ENCODE data around the gene HOXA10.

The HOXA10 gene

GRCh38 chr7:27175626-27176523 lies 1.8 kb upstream of the HOXA10 start:
- Histone ChIP-seq H2AFZ (ENCODE audit: low read depth, low read length) (no peak overlapping the region), H2BK15ac (ENCODE audit: low read depth, poor library complexity, severe bottlenecking) (no peak overlapping the region), H3K9me3 (ENCODE audit: control insufficient read depth, low read length) (no peaks in the 10 kb centered on the region), H3K23ac (ENCODE audit: low read length in 2 of 2) (no peak overlapping the region), H3K4me3 (ENCODE audit: insufficient read depth in 1 of 2, low read depth in 1 of 2, low read length in 2 of 2) (peak overlapping the region; percentile 61 to 92), H4K91ac (ENCODE audit: low read length) (no peak overlapping the region), H3K4ac (ENCODE audit: low read depth in 1 of 2, low read length in 2 of 2) (no peak overlapping the region), H2AK5ac (ENCODE audit: low read length, severe bottlenecking) (no peak overlapping the region), H3K9ac (ENCODE audit: low read length) (peak overlapping the region; percentile 90), H3K18ac (ENCODE audit: low read depth in 1 of 2, low read length in 2 of 2) (peak overlapping the region in 1 of 2 experiments; percentile 18), H3K14ac (ENCODE audit: low read length in 2 of 2) (no peak overlapping the region), H2BK5ac (ENCODE audit: low read depth, low read length, poor library complexity, severe bottlenecking) (peak overlapping the region; percentile 20), H2BK12ac (ENCODE audit: low read length in 2 of 2) (no peak overlapping the region), H3K4me2 (ENCODE audit: low read length, poor library complexity, severe bottlenecking) (peak overlapping the region; percentile 60), H4K8ac (ENCODE audit: low read length) (no peak overlapping the region), H3K27me3 (ENCODE audit: control insufficient read depth in 1 of 2, insufficient read depth in 1 of 2, low read length in 2 of 2) (peaks cover 0 to 8% of the 10 kb centered on the region in 2 experiments), H3K4me1 (ENCODE audit: control insufficient read depth, insufficient read depth, low read depth, low read length) (peaks cover 7% of the 10 kb centered on the region), H3K79me1 (replicated peaks; ENCODE audit: low read length, poor library complexity, severe bottlenecking) (no peaks in the 10 kb centered on the region), H2BK120ac (ENCODE audit: low read depth, low read length) (no peak overlapping the region), H3K27ac (ENCODE audit: low read length, poor library complexity, severe bottlenecking) (peak overlapping the region; percentile 71), H3K36me3 (ENCODE audit: control insufficient read depth in 1 of 2, insufficient read depth in 2 of 2, low read depth in 1 of 2, low read length in 2 of 2) (peaks cover 4 to 55% of the 10 kb centered on the region in 2 experiments)
- WGBS, result 51% methylated on average over 40 of the region's 40 CpGs
- DNase-seq, result no peak

DNA sequence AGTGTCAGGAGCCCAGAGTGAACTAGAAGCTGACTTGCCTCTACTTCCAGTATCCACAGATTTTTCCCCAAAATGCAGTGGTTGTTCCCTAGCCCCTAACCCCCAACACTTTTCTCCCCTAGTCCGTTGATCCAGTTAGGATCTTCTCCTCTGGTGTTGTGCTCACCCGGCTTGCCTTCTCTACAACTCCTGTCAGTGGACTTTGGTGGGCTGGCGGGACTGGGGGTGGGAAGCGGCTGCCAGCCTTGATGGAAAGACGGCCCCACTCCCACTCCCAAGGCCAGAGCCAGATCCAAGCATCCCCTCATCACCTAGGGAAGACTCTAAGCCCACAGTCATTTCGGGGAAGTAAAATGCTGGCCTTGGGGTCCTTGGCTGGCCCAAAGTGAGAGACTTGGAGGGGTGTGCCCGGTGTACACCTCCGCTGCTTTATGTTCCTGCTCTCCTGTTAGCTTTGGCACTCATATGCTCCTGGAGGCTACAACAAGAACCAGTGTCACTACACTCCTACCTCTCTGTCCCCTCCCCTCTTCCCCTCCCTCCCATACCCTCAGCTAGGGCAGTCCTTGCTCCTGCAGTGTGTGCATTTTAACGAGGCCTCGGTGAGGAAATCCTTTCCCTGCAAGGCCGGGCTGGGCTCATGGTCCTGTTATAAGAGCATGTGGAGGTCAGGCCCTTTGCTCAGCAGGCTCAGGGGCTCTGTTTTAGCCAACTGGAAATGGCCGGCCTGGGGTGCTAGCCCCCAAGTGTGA lies 930 bp upstream of the HOXA10 start:
- Histone ChIP-seq H3K23ac (ENCODE audit: low read length in 2 of 2) (no peak overlapping the region), H2BK15ac (ENCODE audit: low read depth, poor library complexity, severe bottlenecking) (no peak overlapping the region), H3K14ac (ENCODE audit: low read length in 2 of 2) (no peak overlapping the region), H4K8ac (ENCODE audit: low read length) (no peak overlapping the region), H3K27ac (ENCODE audit: low read length, poor library complexity, severe bottlenecking) (peak overlapping the region; percentile 71), H2AK5ac (ENCODE audit: low read length, severe bottlenecking) (no peak overlapping the region), H3K4me2 (ENCODE audit: low read length, poor library complexity, severe bottlenecking) (peak overlapping the region; percentile 60), H2BK120ac (ENCODE audit: low read depth, low read length) (no peak overlapping the region), H3K36me3 (ENCODE audit: control insufficient read depth in 1 of 2, insufficient read depth in 2 of 2, low read depth in 1 of 2, low read length in 2 of 2) (peaks cover 4 to 56% of the 10 kb centered on the region in 2 experiments), H3K9me3 (ENCODE audit: control insufficient read depth, low read length) (no peaks in the 10 kb centered on the region), H3K79me1 (replicated peaks; ENCODE audit: low read length, poor library complexity, severe bottlenecking) (no peaks in the 10 kb centered on the region), H3K4ac (ENCODE audit: low read depth in 1 of 2, low read length in 2 of 2) (no peak overlapping the region), H3K27me3 (ENCODE audit: control insufficient read depth in 1 of 2, insufficient read depth in 1 of 2, low read length in 2 of 2) (peaks cover 0 to 8% of the 10 kb centered on the region in 2 experiments), H2AFZ (ENCODE audit: low read depth, low read length) (no peak overlapping the region), H3K4me1 (ENCODE audit: control insufficient read depth, insufficient read depth, low read depth, low read length) (no peaks in the 10 kb centered on the region), H3K9ac (ENCODE audit: low read length) (peak overlapping the region; percentile 90), H2BK12ac (ENCODE audit: low read length in 2 of 2) (no peak overlapping the region), H3K18ac (ENCODE audit: low read depth in 1 of 2, low read length in 2 of 2) (peak overlapping the region in 1 of 2 experiments; percentile 18), H4K91ac (ENCODE audit: low read length) (no peak overlapping the region), H3K4me3 (ENCODE audit: insufficient read depth in 1 of 2, low read depth in 1 of 2, low read length in 2 of 2) (peak overlapping the region; percentile 61 to 92), H2BK5ac (ENCODE audit: low read depth, low read length, poor library complexity, severe bottlenecking) (no peak overlapping the region)
- WGBS, result 61% methylated on average over 12 of the region's 12 CpGs
- DNase-seq, result no peak

- Histone ChIP-seq H3K27ac (ENCODE audit: low read length, poor library complexity, severe bottlenecking) (peak overlapping the region; percentile 48), H4K91ac (ENCODE audit: low read length) (peak overlapping the region; percentile 89), H2AFZ (ENCODE audit: low read depth, low read length) (no peak overlapping the region), H4K8ac (ENCODE audit: low read length) (peak overlapping the region; percentile 95), H3K4me2 (ENCODE audit: low read length, poor library complexity, severe bottlenecking) (peak overlapping the region; percentile 60), H2BK15ac (ENCODE audit: low read depth, poor library complexity, severe bottlenecking) (peak overlapping the region; percentile 91), H3K36me3 (ENCODE audit: control insufficient read depth in 1 of 2, insufficient read depth in 2 of 2, low read depth in 1 of 2, low read length in 2 of 2) (peaks cover 4 to 68% of the 10 kb centered on the region in 2 experiments), H3K18ac (ENCODE audit: low read depth in 1 of 2, low read length in 2 of 2) (peak overlapping the region; percentile 90 to 91), H3K79me1 (replicated peaks; ENCODE audit: low read length, poor library complexity, severe bottlenecking) (no peaks in the 10 kb centered on the region), H3K4me3 (ENCODE audit: insufficient read depth in 1 of 2, low read depth in 1 of 2, low read length in 2 of 2) (peak overlapping the region; percentile 58 to 92), H2BK12ac (ENCODE audit: low read length in 2 of 2) (peak overlapping the region; percentile 40 to 83), H2BK120ac (ENCODE audit: low read depth, low read length) (peak overlapping the region; percentile 96), H3K4ac (ENCODE audit: low read depth in 1 of 2, low read length in 2 of 2) (peak overlapping the region; percentile 54 to 82), H2BK5ac (ENCODE audit: low read depth, low read length, poor library complexity, severe bottlenecking) (peak overlapping the region; percentile 88), H2AK5ac (ENCODE audit: low read length, severe bottlenecking) (no peak overlapping the region), H3K4me1 (ENCODE audit: control insufficient read depth, insufficient read depth, low read depth, low read length) (no peaks in the 10 kb centered on the region), H3K9ac (ENCODE audit: low read length) (peak overlapping the region; percentile 90), H3K9me3 (ENCODE audit: control insufficient read depth, low read length) (no peaks in the 10 kb centered on the region), H3K27me3 (ENCODE audit: control insufficient read depth in 1 of 2, insufficient read depth in 1 of 2, low read length in 2 of 2) (peaks cover 0 to 8% of the 10 kb centered on the region in 2 experiments), H3K14ac (ENCODE audit: low read length in 2 of 2) (peak overlapping the region; percentile 15 to 80), H3K23ac (ENCODE audit: low read length in 2 of 2) (peak overlapping the region; percentile 74 to 95)
- WGBS, result 2% methylated on average over 51 of the region's 59 CpGs
- peak; percentile 50 for DNase-seq
These were observed 587 bp downstream of the HOXA10 start for GRCh38 chr7:27173511-27173955.
